ENCODE data around the gene CEP20. TPM values are rescaled to one million over a fixed set of nuclear protein-coding genes. Genes with fewer than 3 reads are reported as not detected.
"Not testable (repeated sequence)": the region's sequence is repeated elsewhere in the genome, so short reads cannot be mapped to it uniquely, and the experiment has no call there.

The CEP20 gene
- total RNA-seq, 1 experiment from 2014 or later = 36.9 TPM

DNA sequence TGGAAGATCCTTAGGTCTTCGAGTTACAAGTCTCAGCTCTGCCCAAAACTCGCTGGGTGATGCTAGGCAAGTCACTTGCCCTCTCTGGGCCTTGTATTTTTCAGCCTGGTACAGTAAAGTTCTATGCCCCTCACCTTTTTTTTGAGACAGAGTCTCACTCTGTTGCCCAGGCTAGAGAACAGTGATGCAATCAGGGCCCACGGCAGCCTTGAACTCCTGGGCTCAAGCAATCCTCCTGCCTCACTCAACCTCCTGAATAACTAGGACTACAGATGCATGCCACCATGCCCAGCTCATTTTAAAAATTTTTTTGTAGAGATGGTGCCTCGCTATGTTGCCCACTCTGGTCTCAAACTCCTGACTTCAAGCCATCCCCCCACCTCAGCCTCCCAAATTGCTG is 35.4 kb downstream of the CEP20 start:
- no peak overlapping the region for H3K14ac ChIP-seq (ENCODE audit: insufficient read depth, low read length)
- H3K27me3 ChIP-seq (ENCODE audit: insufficient read depth, low read length) = peaks cover 19% of the 10 kb centered on the region; the same call in 1 of the 2 replicates

DNA sequence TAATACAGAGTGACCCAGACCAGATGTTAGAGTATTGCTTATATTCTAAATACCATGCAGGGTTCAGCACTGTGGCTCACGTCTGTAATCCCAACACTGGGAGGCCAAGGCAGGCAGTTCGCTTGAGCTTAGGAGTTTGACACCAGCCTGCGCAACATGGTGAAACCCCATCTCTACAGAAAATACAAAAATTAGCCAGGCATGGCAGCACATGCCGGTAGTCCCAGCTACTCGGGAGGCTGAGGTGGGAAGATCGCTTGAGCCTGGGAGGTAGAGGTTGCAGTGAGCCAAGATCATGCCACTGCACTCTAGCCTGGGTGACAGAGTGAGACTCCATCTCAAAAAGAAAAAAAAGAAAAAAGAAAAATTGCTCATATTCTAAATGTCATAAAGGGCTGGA is 37.8 kb downstream of the CEP20 start:
- not testable (repeated sequence) for H3K56ac ChIP-seq (ENCODE audit: insufficient read length, low read depth, low read length); H3K9me3 ChIP-seq (ENCODE audit: control insufficient read depth, low read depth, low read length); H3K4me1 ChIP-seq (ENCODE audit: insufficient read depth, low read length); H2BK120ac ChIP-seq (ENCODE audit: low read depth, low read length, poor library complexity, severe bottlenecking); H3K79me2 ChIP-seq (ENCODE audit: insufficient read depth, low read length); H3K79me1 ChIP-seq (ENCODE audit: insufficient read depth, low read depth, low read length, poor library complexity, severe bottlenecking); H3K23ac ChIP-seq (ENCODE audit: insufficient read length, low read depth, low read length); H3K27ac ChIP-seq (ENCODE audit: insufficient read length, low read depth, low read length); H3K36me3 Mint-ChIP-seq (ENCODE audit: insufficient read depth in 1 of 3, low read depth in 3 of 3); H3K14ac ChIP-seq (ENCODE audit: insufficient read depth, low read length); H3K9ac ChIP-seq (ENCODE audit: extremely low read depth, insufficient read length, low read length); H4K8ac ChIP-seq (replicated peaks; ENCODE audit: insufficient read length, low read depth, low read length); H2BK12ac ChIP-seq (ENCODE audit: insufficient read length, low read depth, low read length); H4K5ac ChIP-seq (ENCODE audit: insufficient read length, low read depth, low read length); H3K4me2 ChIP-seq (ENCODE audit: insufficient read depth, insufficient read length, low read length); H2BK15ac ChIP-seq (ENCODE audit: low read depth, low read length); H4K20me1 ChIP-seq (ENCODE audit: control insufficient read depth, insufficient read depth, insufficient read length); H2AK5ac ChIP-seq (ENCODE audit: insufficient read length, low read length); H3K9me3 Mint-ChIP-seq; H3T11ph ChIP-seq (ENCODE audit: low read length); H3K18ac ChIP-seq (ENCODE audit: insufficient read length, low read depth, low read length); H2BK20ac ChIP-seq (ENCODE audit: low read depth, low read length, poor library complexity, severe bottlenecking); H3K4ac ChIP-seq (ENCODE audit: low read depth, low read length); DNase-seq; H3K4me3 Mint-ChIP-seq; H3K4me1 Mint-ChIP-seq; H2AFZ ChIP-seq (ENCODE audit: low read length); H3K27ac Mint-ChIP-seq; H3K27me3 ChIP-seq (ENCODE audit: insufficient read depth, low read length); H2BK5ac ChIP-seq (ENCODE audit: insufficient read length, low read length); H4K91ac ChIP-seq (ENCODE audit: insufficient read length, low read depth, low read length); H3K23me2 ChIP-seq (ENCODE audit: insufficient read length, low read depth, low read length, poor library complexity, severe bottlenecking)
- WGBS (ENCODE audit: extremely low coverage, insufficient read length, low lambda C conversion rate) = no CpG with 5 or more reads among the region's 6 CpGs
- peaks cover 41% of the 10 kb centered on the region for H3K27me3 Mint-ChIP-seq (ENCODE audit: low read depth)

More for the DNA sequence above, 35.4 kb downstream of the CEP20 start:
- Histone ChIP-seq H4K91ac (ENCODE audit: insufficient read length, low read depth, low read length) (no peak overlapping the region), H3T11ph (ENCODE audit: low read length) (no peak overlapping the region), H3K9me3 (ENCODE audit: control insufficient read depth, low read depth, low read length) (no peaks in the 10 kb centered on the region), H3K23ac (ENCODE audit: insufficient read length, low read depth, low read length) (no peak overlapping the region), H3K79me2 (ENCODE audit: insufficient read depth, low read length) (no peaks in the 10 kb centered on the region), H3K27ac (ENCODE audit: insufficient read length, low read depth, low read length) (no peak overlapping the region), H3K23me2 (ENCODE audit: insufficient read length, low read depth, low read length, poor library complexity, severe bottlenecking) (peaks cover 14% of the 10 kb centered on the region), H2AFZ (ENCODE audit: low read length) (no peak overlapping the region), H4K20me1 (ENCODE audit: control insufficient read depth, insufficient read depth, insufficient read length) (no peaks in the 10 kb centered on the region), H4K5ac (ENCODE audit: insufficient read length, low read depth, low read length) (no peak overlapping the region), H3K9ac (ENCODE audit: extremely low read depth, insufficient read length, low read length) (no peak overlapping the region), H2BK5ac (ENCODE audit: insufficient read length, low read length) (no peak overlapping the region), H3K56ac (ENCODE audit: insufficient read length, low read depth, low read length) (no peak overlapping the region), H4K8ac (replicated peaks; ENCODE audit: insufficient read length, low read depth, low read length) (no peak overlapping the region), H2BK15ac (ENCODE audit: low read depth, low read length) (no peak overlapping the region), H2AK5ac (ENCODE audit: insufficient read length, low read length) (no peak overlapping the region), H3K4ac (ENCODE audit: low read depth, low read length) (no peak overlapping the region), H2BK12ac (ENCODE audit: insufficient read length, low read depth, low read length) (no peak overlapping the region), H3K4me2 (ENCODE audit: insufficient read depth, insufficient read length, low read length) (no peak overlapping the region), H3K18ac (ENCODE audit: insufficient read length, low read depth, low read length) (no peak overlapping the region), H2BK20ac (ENCODE audit: low read depth, low read length, poor library complexity, severe bottlenecking) (no peak overlapping the region), H2BK120ac (ENCODE audit: low read depth, low read length, poor library complexity, severe bottlenecking) (no peak overlapping the region), H3K79me1 (ENCODE audit: insufficient read depth, low read depth, low read length, poor library complexity, severe bottlenecking) (no peaks in the 10 kb centered on the region), H3K4me1 (ENCODE audit: insufficient read depth, low read length) (no peaks in the 10 kb centered on the region)
- Mint-ChIP-seq H3K4me3 (no peak overlapping the region), H3K27ac (no peak overlapping the region; a peak in 1 of 7 replicates), H3K4me1 (peaks cover 12 to 14% of the 10 kb centered on the region in 2 experiments), H3K9me3 (no peaks in the 10 kb centered on the region), H3K36me3 (ENCODE audit: insufficient read depth in 1 of 3, low read depth in 3 of 3) (no peaks in the 10 kb centered on the region), H3K27me3 (ENCODE audit: low read depth) (peaks cover 63% of the 10 kb centered on the region)
- WGBS (ENCODE audit: extremely low coverage, insufficient read length, low lambda C conversion rate) = no CpG with 5 or more reads among the region's 4 CpGs
- TF ChIP-seq, protein P1, sequence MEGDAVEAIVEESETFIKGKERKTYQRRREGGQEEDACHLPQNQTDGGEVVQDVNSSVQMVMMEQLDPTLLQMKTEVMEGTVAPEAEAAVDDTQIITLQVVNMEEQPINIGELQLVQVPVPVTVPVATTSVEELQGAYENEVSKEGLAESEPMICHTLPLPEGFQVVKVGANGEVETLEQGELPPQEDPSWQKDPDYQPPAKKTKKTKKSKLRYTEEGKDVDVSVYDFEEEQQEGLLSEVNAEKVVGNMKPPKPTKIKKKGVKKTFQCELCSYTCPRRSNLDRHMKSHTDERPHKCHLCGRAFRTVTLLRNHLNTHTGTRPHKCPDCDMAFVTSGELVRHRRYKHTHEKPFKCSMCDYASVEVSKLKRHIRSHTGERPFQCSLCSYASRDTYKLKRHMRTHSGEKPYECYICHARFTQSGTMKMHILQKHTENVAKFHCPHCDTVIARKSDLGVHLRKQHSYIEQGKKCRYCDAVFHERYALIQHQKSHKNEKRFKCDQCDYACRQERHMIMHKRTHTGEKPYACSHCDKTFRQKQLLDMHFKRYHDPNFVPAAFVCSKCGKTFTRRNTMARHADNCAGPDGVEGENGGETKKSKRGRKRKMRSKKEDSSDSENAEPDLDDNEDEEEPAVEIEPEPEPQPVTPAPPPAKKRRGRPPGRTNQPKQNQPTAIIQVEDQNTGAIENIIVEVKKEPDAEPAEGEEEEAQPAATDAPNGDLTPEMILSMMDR (conservative IDR thresholded peaks at IDR 0.05) = no peak
- no peak for DNase-seq
